OCI-LY1 (cell line): ENCODE results near the gene FASN.

Source experiments
- H2AFZ ChIP-seq: fragments of 200-600 bp; sonication (generic), shearing (Covaris generic); 2 replicates; pipeline ENCODE4 v1.6.0; 2014; ENCODE audit warnings: antibody characterized with exemption, mild to moderate bottlenecking, low read length
- H3F3A ChIP-seq: fragments of 200-600 bp; sonication (generic), shearing (Covaris generic); 2 replicates; pipeline ENCODE4 v1.6.0; 2014; ENCODE audit warnings: mild to moderate bottlenecking, antibody characterized with exemption, low read length, moderate library complexity; ENCODE audit not compliant: insufficient read depth
- H3K27ac ChIP-seq: fragments of 200-600 bp; sonication (generic); 2 replicates; pipeline ENCODE4 v1.5.1; 2014; ENCODE audit warnings: low read length, mixed run types, mild to moderate bottlenecking, low read depth; ENCODE audit not compliant: poor library complexity, severe bottlenecking
- H3K27me3 ChIP-seq: fragments of 200-600 bp; sonication (generic); 2 replicates; pipeline ENCODE4 v1.6.0; 2014; ENCODE audit warnings: antibody characterized with exemption, mild to moderate bottlenecking, low read length, moderate library complexity; ENCODE audit not compliant: insufficient read depth
- H3K36me3 ChIP-seq: fragments of 200-600 bp; sonication (generic); 2 replicates; pipeline ENCODE4 v1.6.1; 2014; ENCODE audit warnings: mild to moderate bottlenecking, antibody characterized with exemption, low read length, moderate library complexity, mixed read lengths; ENCODE audit not compliant: insufficient read depth
- H3K4me1 ChIP-seq: fragments of 200-600 bp; sonication (generic); 2 replicates; pipeline ENCODE4 v1.5.1; 2014; ENCODE audit warnings: mild to moderate bottlenecking, low read length, moderate library complexity; ENCODE audit not compliant: insufficient read depth, severe bottlenecking
- H3K4me2 ChIP-seq: fragments of 200-600 bp; sonication (generic), shearing (Covaris generic); 2 replicates; pipeline ENCODE4 v1.6.1; 2014; ENCODE audit warnings: low read length
- H3K4me3 ChIP-seq: fragments of 200-600 bp; sonication (generic); 2 replicates; pipeline ENCODE4 v1.5.1; 2014; ENCODE audit warnings: low read length, low read depth, mild to moderate bottlenecking, mixed read lengths; ENCODE audit not compliant: poor library complexity, severe bottlenecking
- H3K79me2 ChIP-seq: fragments of 200-600 bp; shearing (Covaris generic); 2 replicates; pipeline ENCODE4 v1.6.1; 2016; ENCODE audit warnings: mixed run types, low read length, mixed read lengths; ENCODE audit not compliant: insufficient read depth
- H3K9ac ChIP-seq: fragments of 200-600 bp; sonication (generic), shearing (Covaris generic); 2 replicates; pipeline ENCODE4 v1.6.1; 2014; ENCODE audit warnings: mild to moderate bottlenecking, low read length, mixed read lengths
- H3K9me2 ChIP-seq: fragments of 200-600 bp; sonication (generic), shearing (Covaris generic); 2 replicates; pipeline ENCODE4 v1.6.1; 2014; ENCODE audit warnings: low read depth, mild to moderate bottlenecking, low read length, mixed read lengths
- H3K9me3 ChIP-seq: fragments of 200-600 bp; shearing (Covaris generic); 2 replicates; pipeline ENCODE4 v1.6.1; 2014; ENCODE audit warnings: low read length, mixed read lengths
- H4K20me1 ChIP-seq: fragments of 200-600 bp; sonication (generic), shearing (Covaris generic); 2 replicates; pipeline ENCODE4 v1.6.0; 2016; ENCODE audit warnings: mild to moderate bottlenecking, low read length; ENCODE audit not compliant: insufficient read depth
- EZH2 ChIP-seq: fragments of 200-600 bp; sonication (generic), shearing (Covaris generic); IDR thresholded peaks from 2 replicates; pipeline ENCODE4 v1.8.0; 2017; ENCODE audit warnings: borderline replicate concordance, mixed run types, mild to moderate bottlenecking, antibody characterized with exemption, low read length, moderate library complexity, mixed read lengths
- TF ChIP-seq, protein P1 (sequence below): fragments of 200-600 bp; sonication (generic), shearing (Covaris generic); IDR thresholded peaks from 2 replicates; pipeline ENCODE4 v1.5.1; 2017; ENCODE audit warnings: mild to moderate bottlenecking, antibody characterized with exemption, low read length, moderate library complexity, mixed read lengths

Gene FASN

DNA sequence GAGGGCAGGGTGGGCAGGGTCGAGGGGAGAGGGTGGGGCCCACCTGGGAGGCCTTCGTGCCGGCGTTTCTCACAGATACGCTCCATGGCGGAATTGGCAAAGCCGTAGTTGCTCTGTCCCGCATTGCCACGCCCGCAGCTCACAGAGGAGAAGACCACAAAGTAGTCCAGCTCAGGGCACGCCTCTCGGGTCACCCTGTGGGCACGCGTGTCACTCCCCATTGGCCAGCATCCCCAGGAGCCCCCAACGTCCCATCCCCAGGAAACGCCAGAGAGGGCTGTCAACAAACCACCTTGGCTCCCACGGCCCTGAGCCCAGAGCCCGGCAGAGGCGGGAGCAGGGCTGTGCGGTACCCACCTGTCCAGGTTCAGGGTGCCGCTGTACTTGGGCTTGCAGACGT lies 16.1 kb downstream of the FASN start:
- TF ChIP-seq, protein P1, sequence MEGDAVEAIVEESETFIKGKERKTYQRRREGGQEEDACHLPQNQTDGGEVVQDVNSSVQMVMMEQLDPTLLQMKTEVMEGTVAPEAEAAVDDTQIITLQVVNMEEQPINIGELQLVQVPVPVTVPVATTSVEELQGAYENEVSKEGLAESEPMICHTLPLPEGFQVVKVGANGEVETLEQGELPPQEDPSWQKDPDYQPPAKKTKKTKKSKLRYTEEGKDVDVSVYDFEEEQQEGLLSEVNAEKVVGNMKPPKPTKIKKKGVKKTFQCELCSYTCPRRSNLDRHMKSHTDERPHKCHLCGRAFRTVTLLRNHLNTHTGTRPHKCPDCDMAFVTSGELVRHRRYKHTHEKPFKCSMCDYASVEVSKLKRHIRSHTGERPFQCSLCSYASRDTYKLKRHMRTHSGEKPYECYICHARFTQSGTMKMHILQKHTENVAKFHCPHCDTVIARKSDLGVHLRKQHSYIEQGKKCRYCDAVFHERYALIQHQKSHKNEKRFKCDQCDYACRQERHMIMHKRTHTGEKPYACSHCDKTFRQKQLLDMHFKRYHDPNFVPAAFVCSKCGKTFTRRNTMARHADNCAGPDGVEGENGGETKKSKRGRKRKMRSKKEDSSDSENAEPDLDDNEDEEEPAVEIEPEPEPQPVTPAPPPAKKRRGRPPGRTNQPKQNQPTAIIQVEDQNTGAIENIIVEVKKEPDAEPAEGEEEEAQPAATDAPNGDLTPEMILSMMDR, result no peak
- no peak for TF ChIP-seq EZH2
- Histone ChIP-seq H3K4me2 (no peak overlapping the region), H3K27ac (no peak overlapping the region), H3K4me3 (no peak overlapping the region), H3K36me3 (peaks cover 96% of the 10 kb centered on the region), H3K79me2 (no peaks in the 10 kb centered on the region), H3K9me2 (no peaks in the 10 kb centered on the region), H3K27me3 (no peaks in the 10 kb centered on the region), H3K9ac (no peak overlapping the region), H3K9me3 (no peaks in the 10 kb centered on the region), H3K4me1 (no peaks in the 10 kb centered on the region), H2AFZ (no peak overlapping the region), H4K20me1 (no peaks in the 10 kb centered on the region), H3F3A (no peaks in the 10 kb centered on the region)

DNA sequence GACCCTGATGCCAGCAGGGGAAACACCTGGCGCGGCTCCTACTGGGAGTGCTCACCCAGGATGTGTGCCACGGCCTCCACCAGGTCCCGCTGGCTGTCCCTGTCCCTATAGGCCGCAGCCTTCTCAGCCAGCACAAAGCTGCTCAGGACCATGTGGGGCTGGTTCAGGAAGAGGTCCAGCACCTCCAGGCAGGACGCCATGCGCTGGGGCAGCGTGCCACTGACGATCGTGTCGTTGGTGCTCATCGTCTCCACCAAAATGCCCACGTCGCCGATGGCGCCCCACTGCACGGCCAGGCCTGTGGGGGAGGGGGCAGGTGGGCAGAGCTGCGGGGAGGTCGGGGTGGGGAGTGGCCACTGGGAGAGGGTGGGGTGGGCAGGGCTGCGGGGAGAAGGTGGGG lies 16.5 kb downstream of the FASN start:
- H3K79me2 ChIP-seq, result no peaks in the 10 kb centered on the region
- no peaks in the 10 kb centered on the region for H3K9me3 ChIP-seq
- no peaks in the 10 kb centered on the region for H4K20me1 ChIP-seq
- H2AFZ ChIP-seq, result no peak overlapping the region
- H3K4me2 ChIP-seq, result no peak overlapping the region
- H3K27me3 ChIP-seq, result no peaks in the 10 kb centered on the region
- peaks cover 96% of the 10 kb centered on the region for H3K36me3 ChIP-seq
- H3K4me3 ChIP-seq, result no peak overlapping the region
- no peaks in the 10 kb centered on the region for H3F3A ChIP-seq
- H3K9ac ChIP-seq, result no peak overlapping the region
- TF ChIP-seq, protein P1, result no peak
- no peak for TF ChIP-seq EZH2
- no peaks in the 10 kb centered on the region for H3K4me1 ChIP-seq
- no peaks in the 10 kb centered on the region for H3K9me2 ChIP-seq
- H3K27ac ChIP-seq, result no peak overlapping the region

DNA sequence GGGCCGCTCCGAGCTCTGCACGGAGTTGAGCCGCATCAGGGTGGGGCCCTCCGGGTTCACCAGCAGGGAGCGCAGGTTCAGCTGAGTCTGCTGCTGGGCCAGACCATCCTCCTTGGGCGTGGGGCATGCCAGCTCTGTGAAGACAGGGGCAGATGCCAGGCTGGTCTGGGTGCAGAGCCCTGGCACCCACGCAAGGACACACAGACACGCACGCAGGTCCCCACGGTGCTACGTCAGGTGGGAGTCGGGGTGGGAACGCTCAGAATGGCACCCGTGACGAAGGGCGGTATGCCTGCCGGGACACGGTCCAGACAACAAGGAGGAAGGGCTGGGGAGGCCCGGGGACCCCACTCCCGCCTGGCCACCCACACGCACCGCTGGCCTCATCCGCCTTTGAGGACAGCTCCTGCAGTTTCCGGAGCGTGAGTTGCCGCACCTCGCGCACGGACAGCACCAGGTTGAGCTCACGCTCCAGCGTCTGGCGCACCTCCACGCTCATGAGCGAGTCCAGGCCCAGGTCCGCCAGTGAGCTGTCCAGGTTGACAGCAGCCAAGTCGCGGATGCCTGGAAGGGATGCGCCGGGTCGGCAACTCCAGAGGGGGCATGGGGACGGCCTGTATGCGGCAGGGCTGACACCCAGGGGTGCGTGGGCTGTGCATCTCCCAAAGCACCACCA lies 17.1 kb downstream of the FASN start:
- no peak overlapping the region for H3K9ac ChIP-seq
- no peaks in the 10 kb centered on the region for H4K20me1 ChIP-seq
- no peaks in the 10 kb centered on the region for H3K27me3 ChIP-seq
- H2AFZ ChIP-seq, result no peak overlapping the region
- H3F3A ChIP-seq, result no peaks in the 10 kb centered on the region
- no peaks in the 10 kb centered on the region for H3K9me3 ChIP-seq
- TF ChIP-seq, protein P1, result no peak
- no peak for TF ChIP-seq EZH2
- H3K27ac ChIP-seq, result no peak overlapping the region
- no peaks in the 10 kb centered on the region for H3K9me2 ChIP-seq
- H3K36me3 ChIP-seq, result peaks cover 91% of the 10 kb centered on the region
- no peaks in the 10 kb centered on the region for H3K79me2 ChIP-seq
- no peaks in the 10 kb centered on the region for H3K4me1 ChIP-seq
- H3K4me3 ChIP-seq, result no peak overlapping the region
- H3K4me2 ChIP-seq, result no peak overlapping the region
